Calu3 (cell line): ENCODE measurements around the gene IGLL1. TPM values are rescaled to one million over a fixed set of nuclear protein-coding genes. Genes with fewer than 3 reads are reported as not detected.
"Not testable (repeated sequence)": the region's sequence is repeated elsewhere in the genome, so short reads cannot be mapped to it uniquely, and the experiment has no call there.

Source experiments
- Bru-seq: library from RNA; stranded (reverse); fragments of 400-500 nt; gene quantifications from one replicate; lab custom pipeline; 2021; lab: Mats Ljungman, UMichigan
- BruChase-seq, 2 experiments: library from RNA; stranded (reverse); fragments of 400-500 nt; gene quantifications; one replicate each; lab custom pipeline; 2021; lab: Mats Ljungman, UMichigan
- BruUV-seq: library from RNA; stranded (reverse); fragments of 400-500 nt; replicated peaks from 2 replicates; lab custom pipeline; 2021; lab: Mats Ljungman, UMichigan
- CTCF ChIA-PET: fragments of 300-600 bp; sonication (Branson Sonifier 250); formaldehyde crosslinking; loops from one replicate; lab custom pipeline; 2022; ENCODE audit warnings: antibody characterized with exemption; lab: Charles Lee
- DNase-seq: peaks from one replicate; pipeline ENCODE4 v3.0.0; 2022
- H3K27ac Mint-ChIP-seq: one replicate; pipeline ENCODE4 v1.8.0; 2022; ENCODE audit warnings: mixed read lengths; ENCODE audit not compliant: unreplicated experiment
- H3K27me3 Mint-ChIP-seq: one replicate; pipeline ENCODE4 v1.8.0; 2022; ENCODE audit warnings: mixed read lengths; ENCODE audit not compliant: unreplicated experiment
- H3K36me3 Mint-ChIP-seq: one replicate; pipeline ENCODE4 v1.8.0; 2022; ENCODE audit warnings: mild to moderate bottlenecking, moderate library complexity, mixed read lengths; ENCODE audit not compliant: insufficient read depth, unreplicated experiment
- H3K4me1 Mint-ChIP-seq: one replicate; pipeline ENCODE4 v1.8.0; 2022; ENCODE audit warnings: mild to moderate bottlenecking, low read depth, mixed read lengths; ENCODE audit not compliant: unreplicated experiment
- H3K4me3 Mint-ChIP-seq: one replicate; pipeline ENCODE4 v1.8.0; 2022; ENCODE audit warnings: mild to moderate bottlenecking, low read depth, moderate library complexity, mixed read lengths; ENCODE audit not compliant: unreplicated experiment
- H3K9me3 Mint-ChIP-seq: one replicate; pipeline ENCODE4 v1.8.0; 2022; ENCODE audit warnings: low read depth, mixed read lengths; ENCODE audit not compliant: unreplicated experiment
- intact Hi-C: fragments of 100-400 bp; cut with micrococcal nuclease; formaldehyde crosslinking; loops from one replicate; pipeline ENCODE4 v1.10.0; 2022; ENCODE audit not compliant: unreplicated experiment
- long read RNA-seq: library from polyadenylated mRNA; stranded (forward); transcript quantifications from one replicate; pipeline ENCODE4 v2.0.0, GENCODE V29; 2022
- total RNA-seq: library from RNA; stranded (reverse); gene quantifications from 2 replicates; pipeline ENCODE4 v1.2.3, GENCODE V29; 2022
- TF ChIP-seq, protein P1 (sequence below): fragments of 200-600 bp; IDR thresholded peaks from one replicate; pipeline ENCODE4 v1.8.0; 2022; ENCODE audit warnings: antibody characterized with exemption; ENCODE audit not compliant: unreplicated experiment

The IGLL1 gene
- total RNA-seq (not detected in 2 replicates), Bru-seq, nascent RNA (not detected), BruChase-seq, experiment 1, labeled RNA remaining after a 6-hour chase (not detected), BruChase-seq, experiment 2, labeled RNA remaining after a 2-hour chase (percentile 13 among the genes with signal in this experiment)
- long read RNA-seq = 0 reads

DNA sequence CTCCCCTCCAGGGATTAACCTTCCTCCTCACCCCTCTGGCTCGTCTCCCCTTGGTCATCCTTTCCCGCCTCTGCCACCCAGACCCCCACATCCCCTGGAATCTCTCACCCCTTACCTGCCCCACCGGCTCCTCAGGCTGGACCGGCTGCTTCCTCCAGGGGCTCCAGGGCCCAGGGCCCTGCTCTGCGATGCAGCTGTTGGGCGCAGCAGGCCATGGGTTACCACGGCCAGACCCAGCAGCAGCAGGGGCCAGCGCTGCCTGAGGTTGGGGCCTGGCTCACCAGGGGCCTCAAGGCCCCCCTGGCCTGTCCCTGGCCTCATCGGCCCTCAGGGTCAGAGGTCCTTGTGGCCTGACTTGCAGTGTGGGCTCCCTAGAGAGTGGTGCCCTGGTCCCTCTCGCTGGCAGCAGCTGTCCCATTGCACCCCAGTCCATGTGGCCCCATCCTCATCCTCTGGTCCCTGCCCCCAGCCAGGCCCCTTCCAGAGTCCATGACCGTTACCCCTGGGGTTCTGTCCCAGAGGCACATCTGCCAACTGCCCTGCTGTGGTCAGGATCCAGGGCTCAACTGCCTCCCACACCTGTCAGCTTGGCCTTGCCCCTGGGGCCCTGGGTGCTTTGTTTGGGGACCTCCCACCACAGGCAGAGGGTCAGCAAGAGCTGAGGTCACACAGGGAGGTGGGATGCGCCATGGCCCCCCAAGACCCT lies at the start of gene IGLL1:
IGLL1 (minus strand) TSS at position 421 of the 706 bp plus-strand sequence; CDS start at position 321, 100 bp downstream.
- peaks cover 51% of the 10 kb centered on the region for H3K27me3 Mint-ChIP-seq
- no peaks in the 10 kb centered on the region for H3K9me3 Mint-ChIP-seq
- CTCF ChIA-PET = no interaction called here
- no peak for DNase-seq
- no peaks in the 10 kb centered on the region for H3K36me3 Mint-ChIP-seq
- H3K4me3 Mint-ChIP-seq = no peak within 1 kb of the TSS
- intact Hi-C loops = no loop called here
- no peaks in the 10 kb centered on the region for H3K4me1 Mint-ChIP-seq
- H3K27ac Mint-ChIP-seq = no peak within 1 kb of the TSS
- TF ChIP-seq, protein P1, sequence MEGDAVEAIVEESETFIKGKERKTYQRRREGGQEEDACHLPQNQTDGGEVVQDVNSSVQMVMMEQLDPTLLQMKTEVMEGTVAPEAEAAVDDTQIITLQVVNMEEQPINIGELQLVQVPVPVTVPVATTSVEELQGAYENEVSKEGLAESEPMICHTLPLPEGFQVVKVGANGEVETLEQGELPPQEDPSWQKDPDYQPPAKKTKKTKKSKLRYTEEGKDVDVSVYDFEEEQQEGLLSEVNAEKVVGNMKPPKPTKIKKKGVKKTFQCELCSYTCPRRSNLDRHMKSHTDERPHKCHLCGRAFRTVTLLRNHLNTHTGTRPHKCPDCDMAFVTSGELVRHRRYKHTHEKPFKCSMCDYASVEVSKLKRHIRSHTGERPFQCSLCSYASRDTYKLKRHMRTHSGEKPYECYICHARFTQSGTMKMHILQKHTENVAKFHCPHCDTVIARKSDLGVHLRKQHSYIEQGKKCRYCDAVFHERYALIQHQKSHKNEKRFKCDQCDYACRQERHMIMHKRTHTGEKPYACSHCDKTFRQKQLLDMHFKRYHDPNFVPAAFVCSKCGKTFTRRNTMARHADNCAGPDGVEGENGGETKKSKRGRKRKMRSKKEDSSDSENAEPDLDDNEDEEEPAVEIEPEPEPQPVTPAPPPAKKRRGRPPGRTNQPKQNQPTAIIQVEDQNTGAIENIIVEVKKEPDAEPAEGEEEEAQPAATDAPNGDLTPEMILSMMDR = no peak
- BruUV-seq = no TSS peak

DNA sequence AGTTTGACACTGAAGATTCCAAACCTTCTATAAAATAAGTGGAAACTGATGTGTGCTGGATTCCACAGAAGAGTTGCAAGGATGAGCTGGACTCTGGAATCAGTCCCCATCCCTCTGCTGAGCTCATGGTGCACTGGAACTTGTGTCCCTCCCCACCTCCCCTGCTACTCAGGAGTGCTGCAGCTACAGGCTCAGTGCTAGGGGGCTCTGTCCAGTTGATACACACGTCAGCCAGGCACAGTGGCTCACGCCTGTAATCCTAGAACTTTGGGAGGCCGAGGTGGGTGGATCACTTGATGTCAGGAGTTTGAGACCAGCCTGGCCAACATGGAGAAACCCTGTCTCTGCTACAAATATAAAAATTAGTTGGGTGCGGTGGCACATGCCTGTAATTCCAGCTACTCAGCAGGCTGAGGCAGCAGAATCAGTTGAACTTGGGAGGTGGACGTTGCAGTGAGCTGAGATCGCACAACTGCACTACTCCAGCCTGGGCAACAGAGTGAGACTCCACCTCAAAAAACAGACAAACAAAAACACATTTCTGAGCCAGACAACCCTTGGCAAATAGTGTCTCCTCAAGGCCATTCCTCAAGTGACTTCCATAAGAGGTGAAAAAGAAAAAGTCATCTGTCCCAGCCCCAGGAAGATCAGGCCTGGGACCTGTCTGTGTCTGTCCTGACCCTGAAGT lies 48.1 kb upstream of the IGLL1 start:
- DNase-seq, intact Hi-C loops, H3K4me3 Mint-ChIP-seq, H3K36me3 Mint-ChIP-seq, BruUV-seq, H3K27me3 Mint-ChIP-seq, H3K9me3 Mint-ChIP-seq, CTCF ChIA-PET, H3K27ac Mint-ChIP-seq: not testable (repeated sequence)
- peaks cover 15% of the 10 kb centered on the region for H3K4me1 Mint-ChIP-seq

DNA sequence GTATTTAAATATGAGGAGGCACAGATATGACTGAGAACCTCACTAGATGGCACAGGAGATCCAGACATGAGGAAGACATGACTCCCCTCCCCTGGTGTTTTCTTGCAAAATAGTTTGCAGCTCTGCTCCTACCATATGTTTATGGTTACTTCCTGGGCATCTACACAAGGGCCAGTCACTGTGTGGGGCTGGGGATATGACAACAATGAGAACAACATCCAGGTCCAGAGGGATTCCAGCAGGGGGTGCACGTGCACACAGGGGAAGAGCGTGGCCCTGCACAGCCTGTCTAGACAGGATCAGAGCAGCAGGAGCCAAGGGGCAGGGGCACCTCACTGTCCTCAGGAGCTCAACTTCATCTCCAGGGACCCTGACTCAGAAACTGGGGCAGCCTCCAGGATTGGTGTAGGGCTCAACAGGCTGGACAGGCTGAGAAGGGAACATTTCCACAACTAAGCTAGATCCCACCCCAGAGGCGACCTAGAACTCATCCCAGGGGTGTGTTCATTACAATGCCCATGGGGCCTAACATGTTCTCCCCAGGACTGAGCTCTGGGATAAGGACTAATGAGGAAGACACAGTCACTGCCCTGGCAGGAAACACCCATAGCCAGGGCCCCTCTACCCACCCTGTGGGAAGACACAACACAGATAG lies 47.4 kb upstream of the IGLL1 start:
- intact Hi-C loops, H3K9me3 Mint-ChIP-seq, CTCF ChIA-PET, H3K27ac Mint-ChIP-seq, H3K27me3 Mint-ChIP-seq, H3K4me3 Mint-ChIP-seq, BruUV-seq, H3K36me3 Mint-ChIP-seq: not testable (repeated sequence)
- TF ChIP-seq, protein P1 = peak; percentile 25
- peak; percentile 62 for DNase-seq
- peaks cover 15% of the 10 kb centered on the region for H3K4me1 Mint-ChIP-seq

DNA sequence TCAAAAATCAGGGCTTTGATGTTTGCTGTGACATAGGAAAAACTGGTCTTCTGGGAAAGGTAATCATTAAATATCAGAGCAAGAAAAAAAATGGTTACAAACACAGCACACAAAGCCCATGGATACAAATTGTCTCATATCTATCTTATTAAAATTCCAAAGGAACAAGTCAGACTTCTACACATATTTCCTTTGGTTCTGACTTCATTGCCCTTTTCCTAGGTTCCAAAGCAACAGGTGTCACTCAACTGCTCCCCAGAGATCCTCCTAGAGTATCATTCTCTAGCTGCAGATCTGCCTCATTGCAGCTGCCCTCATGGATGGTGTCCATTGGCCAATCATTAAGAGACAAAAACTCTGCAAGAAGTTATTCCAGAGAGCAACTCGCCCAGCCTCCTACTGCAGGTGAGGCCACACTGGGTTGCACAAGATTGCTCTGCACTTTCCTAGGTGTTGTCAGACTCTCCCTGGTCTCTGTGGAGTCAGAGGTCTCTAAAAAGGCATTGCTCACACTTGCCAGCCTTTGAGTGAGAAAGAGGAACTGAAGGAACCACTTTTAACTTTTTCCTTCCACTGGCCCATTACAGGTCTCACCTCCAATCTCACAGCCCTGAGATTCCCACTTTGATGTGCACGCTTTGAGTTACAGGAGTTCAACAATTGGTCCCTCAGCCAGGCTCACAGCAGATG lies 46.3 kb upstream of the IGLL1 start:
- CTCF ChIA-PET = no interaction called here
- H3K4me3 Mint-ChIP-seq = no peak overlapping the region
- H3K36me3 Mint-ChIP-seq = no peaks in the 10 kb centered on the region
- no peak overlapping the region for H3K27ac Mint-ChIP-seq
- no TSS peak for BruUV-seq
- H3K4me1 Mint-ChIP-seq = peaks cover 15% of the 10 kb centered on the region
- H3K27me3 Mint-ChIP-seq = no peaks in the 10 kb centered on the region
- no peaks in the 10 kb centered on the region for H3K9me3 Mint-ChIP-seq
- intact Hi-C loops = no loop called here
- TF ChIP-seq, protein P1 = no peak
- DNase-seq = no peak
